ENCODE measurements around the gene ATP5PO.

GRCh38 chr21:33855190-33855589, 60.4 kb downstream of the ATP5PO start:
- TF ChIP-seq CTCF (optimal IDR thresholded peaks at IDR 0.05 in 1 of 3, IDR thresholded peaks at IDR 0.05 in 1 of 3, conservative IDR thresholded peaks at IDR 0.05 in 1 of 3; ENCODE audit: extremely low read depth in 1 of 3, insufficient read depth in 2 of 3, low read length in 3 of 3), result no peak
- TF ChIP-seq EZH2 (IDR thresholded peaks at IDR 0.05; ENCODE audit: low read length), result no peak
